DMS79 (cell line): ENCODE data around the gene RABGAP1L.
A peak's percentile ranks its signal among the peaks of the same experiment; 100 is the strongest.
"Not testable (repeated sequence)": the region's sequence is repeated elsewhere in the genome, so short reads cannot be mapped to it uniquely, and the experiment has no call there.

Experiments used
- DNase-seq: peaks from one replicate; lab custom pipeline; 2025; lab: John Stamatoyannopoulos, UW

The RABGAP1L gene

GRCh38 chr1:174159252-174160108 is at the start of gene RABGAP1L:
RABGAP1L (plus strand) TSS chr1:174159520.
- DNase-seq, result peak; percentile 86

GRCh38 chr1:174110053-174110452 is 49.3 kb upstream of the RABGAP1L start:
- no peak for DNase-seq

GRCh38 chr1:174112489-174113162 is 46.7 kb upstream of the RABGAP1L start:
- DNase-seq, result no peak

- no peak for DNase-seq
Measured at GRCh38 chr1:174114106-174114505, 45.2 kb upstream of the RABGAP1L start.

- no peak for DNase-seq
Measured at GRCh38 chr1:174114788-174115448, 44.4 kb upstream of the RABGAP1L start.

- no peak for DNase-seq
Measured at GRCh38 chr1:174116042-174116441, 43.3 kb upstream of the RABGAP1L start.

- no peak for DNase-seq
Measured at GRCh38 chr1:174118751-174119150, 40.6 kb upstream of the RABGAP1L start.

GRCh38 chr1:174122318-174122717 is 37.0 kb upstream of the RABGAP1L start:
- DNase-seq, result not testable (repeated sequence)

- no peak for DNase-seq
Measured at GRCh38 chr1:174123843-174124242, 35.5 kb upstream of the RABGAP1L start.

- not testable (repeated sequence) for DNase-seq
Measured at GRCh38 chr1:174127176-174127575, 32.1 kb upstream of the RABGAP1L start.

- no peak for DNase-seq
Measured at GRCh38 chr1:174131032-174131638, 28.2 kb upstream of the RABGAP1L start.

- no peak for DNase-seq
Measured at GRCh38 chr1:174134003-174134659, 25.2 kb upstream of the RABGAP1L start.

- no peak for DNase-seq
Measured at GRCh38 chr1:174135211-174135610, 24.1 kb upstream of the RABGAP1L start.

- no peak for DNase-seq
Measured at GRCh38 chr1:174136714-174137113, 22.6 kb upstream of the RABGAP1L start.

GRCh38 chr1:174142836-174143235 is 16.5 kb upstream of the RABGAP1L start:
- DNase-seq, result no peak

GRCh38 chr1:174143727-174144396 is 15.5 kb upstream of the RABGAP1L start:
- DNase-seq, result not testable (repeated sequence)

GRCh38 chr1:174144397-174144783 is 14.9 kb upstream of the RABGAP1L start:
- not testable (repeated sequence) for DNase-seq

- no peak for DNase-seq
Measured at GRCh38 chr1:174149216-174149615, 10.1 kb upstream of the RABGAP1L start.

GRCh38 chr1:174150499-174150898 is 8.8 kb upstream of the RABGAP1L start:
- no peak for DNase-seq

- DNase-seq, result no peak
Measured at GRCh38 chr1:174152427-174152826, 6.9 kb upstream of the RABGAP1L start.
